Peyer's patch (tissue), 4 donors: ENCODE measurements around the gene GOLGA1. TPM values are rescaled to one million over a fixed set of nuclear protein-coding genes. Genes with fewer than 3 reads are reported as not detected.
A peak's percentile ranks its signal among the peaks of the same experiment; 100 is the strongest.

ENCODE experiments used
- DNase-seq, 3 donors: peaks; one replicate each; pipeline ENCODE4 v3.0.0-alpha.2; 2017 to 2019
- H3K27ac ChIP-seq, 4 donors: fragments of 200-600 bp; sonication (generic); one replicate each; pipeline ENCODE4 v1.5.1; 2016 to 2019
- H3K27me3 ChIP-seq, 2 donors: fragments of 200-600 bp; sonication (generic); one replicate each; pipeline ENCODE4 v1.5.1; 2019
- H3K36me3 ChIP-seq, 3 donors: fragments of 200-600 bp; sonication (generic); one replicate each; pipeline ENCODE4 v1.5.1; 2016 to 2019
- H3K4me1 ChIP-seq, 4 donors: fragments of 200-600 bp; sonication (generic); one replicate each; pipeline ENCODE4 v1.5.1; 2016 to 2019
- H3K4me3 ChIP-seq, 4 donors: fragments of 200-600 bp; sonication (generic); 1 replicate in 3 of 4; 2 replicates in 1 of 4; pipeline ENCODE4 v1.5.1; 2016 to 2019; ENCODE audit warnings: mild to moderate bottlenecking in 1 of 4
- H3K9me3 ChIP-seq, 4 donors: fragments of 200-600 bp; sonication (generic); one replicate each; pipeline ENCODE4 v1.5.1; 2016 to 2019; ENCODE audit warnings: mild to moderate bottlenecking in 1 of 4
- CTCF ChIP-seq, 6 experiments: fragments of 450-650 bp in 4 of 6; fragments of 200-600 bp in 2 of 6; sonication (generic) in 1 of 6; IDR thresholded peaks; one replicate each; pipeline ENCODE4 v1.5.1; 2017 to 2019; ENCODE audit warnings: antibody characterized with exemption in 6 of 6, mild to moderate bottlenecking in 3 of 6, moderate library complexity in 1 of 6
- POLR2A ChIP-seq, 2 donors: fragments of 450-650 bp; IDR thresholded peaks; one replicate each; pipeline ENCODE4 v1.5.1; 2017; ENCODE audit warnings: antibody characterized with exemption in 2 of 2, mild to moderate bottlenecking in 2 of 2, moderate library complexity in 2 of 2
- total RNA-seq, 4 donors: library from RNA; depleted of rRNA; stranded (reverse); fragments of >200 nt; gene quantifications; one replicate each; pipeline ENCODE4 v1.1.0, GENCODE V29; 2016

Gene GOLGA1
- total RNA-seq, 4 donors from 2014 or later = 27.0 to 52.8 (median 37.3) TPM

- H3K27ac ChIP-seq = no peak overlapping the region
- H3K36me3 ChIP-seq = peaks cover 0 to 77% (median 0%) of the 10 kb centered on the region in 3 donors
- H3K27me3 ChIP-seq = no peaks in the 10 kb centered on the region
- TF ChIP-seq POLR2A (IDR thresholded peaks at IDR 0.05) (no peak), CTCF (IDR thresholded peaks at IDR 0.05) (peak in 4 of 6 experiments; percentile 35 to 40 (median 38))
- no peaks in the 10 kb centered on the region for H3K4me1 ChIP-seq
- no peak for DNase-seq
- H3K9me3 ChIP-seq = no peaks in the 10 kb centered on the region
- H3K4me3 ChIP-seq = no peak overlapping the region
Observed at GRCh38 chr9:124894741-124895170, 46.1 kb downstream of the GOLGA1 start.

GRCh38 chr9:124894035-124894740, 46.7 kb downstream of the GOLGA1 start:
- Histone ChIP-seq H3K27ac (no peak overlapping the region), H3K4me3 (no peak overlapping the region), H3K9me3 (no peaks in the 10 kb centered on the region), H3K27me3 (no peaks in the 10 kb centered on the region), H3K4me1 (no peaks in the 10 kb centered on the region), H3K36me3 (peaks cover 0 to 77% (median 0%) of the 10 kb centered on the region in 3 donors)
- DNase-seq = no peak
- TF ChIP-seq CTCF (IDR thresholded peaks at IDR 0.05) (no peak), POLR2A (IDR thresholded peaks at IDR 0.05) (no peak)

GRCh38 chr9:124890179-124890578, 50.7 kb downstream of the GOLGA1 start:
- Histone ChIP-seq H3K27ac (no peak overlapping the region), H3K4me3 (no peak overlapping the region)

GRCh38 chr9:124889006-124889405, 51.9 kb downstream of the GOLGA1 start:
- no peaks in the 10 kb centered on the region for H3K27me3 ChIP-seq
- H3K27ac ChIP-seq = no peak overlapping the region
- peaks cover 0 to 90% (median 0%) of the 10 kb centered on the region in 3 donors for H3K36me3 ChIP-seq
- no peak for TF ChIP-seq CTCF (IDR thresholded peaks at IDR 0.05)
- no peak for TF ChIP-seq POLR2A (IDR thresholded peaks at IDR 0.05)
- no peaks in the 10 kb centered on the region for H3K9me3 ChIP-seq
- H3K4me1 ChIP-seq = no peaks in the 10 kb centered on the region
- no peak overlapping the region for H3K4me3 ChIP-seq
- no peak for DNase-seq

More at GRCh38 chr9:124890179-124890578, 50.7 kb downstream of the GOLGA1 start:
- TF ChIP-seq POLR2A (IDR thresholded peaks at IDR 0.05) (no peak), CTCF (IDR thresholded peaks at IDR 0.05) (no peak)
- Histone ChIP-seq H3K36me3 (peaks cover 0 to 84% (median 0%) of the 10 kb centered on the region in 3 donors), H3K27me3 (no peaks in the 10 kb centered on the region), H3K9me3 (no peaks in the 10 kb centered on the region), H3K4me1 (no peaks in the 10 kb centered on the region)
- no peak for DNase-seq

- H3K9me3 ChIP-seq = no peaks in the 10 kb centered on the region
- DNase-seq = no peak
- H3K36me3 ChIP-seq = peaks cover 0 to 80% (median 0%) of the 10 kb centered on the region in 3 donors
- no peaks in the 10 kb centered on the region for H3K27me3 ChIP-seq
- no peak overlapping the region for H3K4me3 ChIP-seq
- TF ChIP-seq CTCF (IDR thresholded peaks at IDR 0.05) = no peak
- TF ChIP-seq POLR2A (IDR thresholded peaks at IDR 0.05) = no peak
- H3K4me1 ChIP-seq = no peaks in the 10 kb centered on the region
- no peak overlapping the region for H3K27ac ChIP-seq
Observed at GRCh38 chr9:124887832-124888231, 53.1 kb downstream of the GOLGA1 start.
